ENCODE results near the gene ABCC3.
A peak's percentile ranks its signal among the peaks of the same experiment; 100 is the strongest.

Gene ABCC3

DNA sequence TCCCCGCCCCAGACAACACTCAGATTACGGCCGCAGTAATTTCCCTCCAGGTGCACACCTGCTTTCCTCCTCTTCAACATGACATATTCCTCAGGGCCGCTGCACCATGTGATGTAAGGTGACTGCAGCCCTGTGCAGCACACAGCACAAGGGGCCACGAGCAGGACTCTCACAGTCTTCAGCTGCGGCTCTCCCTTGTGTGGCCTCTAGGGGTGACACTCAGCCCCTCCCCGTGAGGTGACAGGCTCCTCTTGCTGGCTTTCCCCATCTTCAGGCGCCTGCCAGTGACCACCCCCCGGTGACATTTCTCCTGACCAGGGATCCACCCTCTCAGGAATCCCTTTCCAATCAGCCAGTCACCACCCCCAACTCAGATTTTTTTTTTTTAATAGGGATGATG lies 31.3 kb upstream of the ABCC3 start:
- Histone ChIP-seq H3K27me3 (no peaks in the 10 kb centered on the region), H3K36me3 (no peaks in the 10 kb centered on the region), H3K4me2 (no peak overlapping the region), H4K20me1 (no peaks in the 10 kb centered on the region), H3K27ac (no peak overlapping the region), H3K9me3 (no peaks in the 10 kb centered on the region), H3K4me3 (no peak overlapping the region), H3K9ac (no peak overlapping the region), H3K4me1 (0 out of 2 replicates have a peak, but pooled peaks cover 4% of the 10 kb centered on the region)
- TF ChIP-seq Cebpa-rat (IDR thresholded peaks at IDR 0.05), result no peak

DNA sequence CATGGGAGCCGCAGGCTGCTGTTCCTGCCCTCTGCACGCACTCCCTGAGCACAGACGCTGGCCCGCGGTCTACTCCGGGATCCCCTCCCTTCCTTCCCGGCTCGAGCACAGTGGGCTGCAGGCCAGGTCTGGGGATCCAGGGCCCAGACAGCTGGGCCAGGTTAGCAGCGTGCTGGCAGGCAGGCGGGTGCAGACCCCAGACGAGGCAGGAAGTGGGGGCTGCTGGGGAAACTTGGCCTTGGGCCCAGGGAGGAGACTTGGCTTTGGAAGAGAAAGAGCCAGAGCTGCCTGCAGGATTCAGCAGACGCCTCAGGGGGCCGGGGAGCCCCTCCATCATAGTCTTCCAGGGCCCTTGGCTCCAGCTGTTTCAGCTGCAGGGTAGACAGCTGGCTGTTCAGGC lies 30.2 kb upstream of the ABCC3 start:
- TF ChIP-seq Cebpa-rat (IDR thresholded peaks at IDR 0.05), result no peak
- Histone ChIP-seq H3K36me3 (no peaks in the 10 kb centered on the region), H3K4me3 (no peak overlapping the region), H3K27me3 (no peaks in the 10 kb centered on the region), H4K20me1 (no peaks in the 10 kb centered on the region), H3K27ac (no peak overlapping the region), H3K9me3 (no peaks in the 10 kb centered on the region), H3K9ac (no peak overlapping the region), H3K4me2 (no peak overlapping the region), H3K4me1 (0 out of 2 replicates have a peak, but pooled peaks cover 4% of the 10 kb centered on the region)

DNA sequence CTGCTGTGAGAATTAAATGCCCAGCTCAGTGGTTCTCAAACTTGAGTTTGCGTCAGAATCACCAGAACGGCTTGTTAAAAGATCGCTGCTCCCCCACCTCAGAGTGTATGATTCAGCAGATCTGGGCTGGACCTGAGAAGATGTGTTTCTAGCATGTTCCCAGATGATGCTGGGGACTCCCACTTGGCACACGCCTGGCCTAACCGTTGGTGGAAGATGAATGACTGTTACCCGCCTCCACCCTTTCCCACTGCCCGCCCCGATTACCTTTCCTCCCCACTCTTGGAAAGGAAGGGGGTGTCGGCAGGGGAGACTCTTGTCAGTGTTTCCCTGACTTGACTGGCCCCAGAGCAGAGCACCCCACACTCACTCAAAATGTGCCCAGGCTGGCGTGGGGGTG lies 29.3 kb upstream of the ABCC3 start:
- no peaks in the 10 kb centered on the region for H3K36me3 ChIP-seq
- H3K4me3 ChIP-seq, result no peak overlapping the region
- 0 out of 2 replicates have a peak, but pooled peaks cover 4% of the 10 kb centered on the region for H3K4me1 ChIP-seq
- TF ChIP-seq Cebpa-rat (IDR thresholded peaks at IDR 0.05), result no peak
- H3K4me2 ChIP-seq, result no peak overlapping the region
- no peaks in the 10 kb centered on the region for H3K27me3 ChIP-seq
- H3K27ac ChIP-seq, result no peak overlapping the region
- H4K20me1 ChIP-seq, result no peaks in the 10 kb centered on the region
- no peak overlapping the region for H3K9ac ChIP-seq
- H3K9me3 ChIP-seq, result no peaks in the 10 kb centered on the region

DNA sequence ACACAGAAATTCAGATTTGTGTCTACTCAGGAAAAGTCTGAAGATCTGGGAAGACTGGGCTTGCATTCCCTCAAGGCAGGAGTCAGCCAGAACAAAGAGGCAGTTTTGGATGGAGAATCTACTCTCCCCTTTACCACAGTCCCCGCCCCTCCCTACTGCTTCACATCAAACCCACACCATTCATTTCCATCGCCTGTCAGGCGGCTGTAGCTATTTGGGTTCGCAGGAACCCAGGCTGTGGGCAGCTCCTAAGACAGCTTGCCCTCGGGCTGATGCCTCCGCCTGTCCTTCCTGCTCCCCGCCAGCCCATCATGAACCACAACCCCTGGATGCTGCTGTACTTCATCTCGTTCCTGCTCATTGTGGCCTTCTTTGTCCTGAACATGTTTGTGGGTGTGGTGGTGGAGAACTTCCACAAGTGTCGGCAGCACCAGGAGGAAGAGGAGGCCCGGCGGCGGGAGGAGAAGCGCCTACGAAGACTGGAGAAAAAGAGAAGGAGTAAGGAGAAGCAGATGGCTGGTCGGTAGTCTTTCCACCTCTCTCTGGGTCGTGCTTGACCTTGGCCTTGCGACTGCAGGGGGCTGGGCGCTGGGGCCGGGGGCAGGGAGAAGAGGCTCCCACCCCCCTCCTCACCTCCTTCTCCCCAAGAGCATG lies 27.0 kb upstream of the ABCC3 start:
- Histone ChIP-seq H3K4me1 (0 out of 2 replicates have a peak, but pooled peaks cover 4% of the 10 kb centered on the region), H3K4me3 (no peak overlapping the region), H3K9ac (no peak overlapping the region), H3K9me3 (no peaks in the 10 kb centered on the region), H4K20me1 (no peaks in the 10 kb centered on the region), H3K27ac (no peak overlapping the region), H3K4me2 (no peak overlapping the region), H3K36me3 (no peaks in the 10 kb centered on the region), H3K27me3 (no peaks in the 10 kb centered on the region)
- TF ChIP-seq Cebpa-rat (IDR thresholded peaks at IDR 0.05), result no peak

DNA sequence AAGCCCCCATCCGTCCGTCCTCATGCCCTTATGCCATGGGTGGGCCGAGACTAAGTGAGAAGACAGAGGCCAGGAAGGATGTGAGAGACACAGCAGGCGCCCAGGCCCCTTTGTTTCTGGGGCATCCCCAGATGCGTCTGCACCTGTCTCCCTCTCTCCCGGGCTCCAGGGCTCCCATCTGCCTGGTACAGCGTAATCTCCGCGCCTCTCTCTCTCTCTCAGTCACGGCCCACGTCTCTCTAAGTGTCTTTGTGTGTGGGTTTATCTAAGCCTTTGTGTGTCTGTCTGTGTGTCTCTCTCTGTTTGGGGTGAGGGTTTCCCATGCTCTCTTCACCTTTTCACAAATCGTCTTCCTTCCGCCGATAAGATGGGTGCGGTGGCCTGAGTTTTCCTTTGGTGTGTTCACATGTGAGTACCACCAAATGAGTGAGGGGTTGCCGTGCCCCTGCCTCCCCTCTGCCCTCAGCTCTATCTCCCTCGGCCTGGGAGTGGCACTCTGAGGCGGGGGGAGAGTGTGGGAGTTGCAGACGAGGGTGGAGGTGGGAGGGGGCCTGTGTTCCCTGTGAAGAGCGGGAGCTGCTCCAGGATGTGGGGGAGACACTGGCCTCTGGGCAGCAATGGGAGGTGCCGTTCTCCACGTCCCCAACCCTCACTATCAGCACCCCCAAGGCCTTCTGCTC lies 25.8 kb upstream of the ABCC3 start:
- H4K20me1 ChIP-seq, result no peaks in the 10 kb centered on the region
- no peak overlapping the region for H3K4me2 ChIP-seq
- H3K4me1 ChIP-seq, result peaks cover 5% of the 10 kb centered on the region
- TF ChIP-seq Cebpa-rat (IDR thresholded peaks at IDR 0.05), result no peak
- no peaks in the 10 kb centered on the region for H3K36me3 ChIP-seq
- H3K27me3 ChIP-seq, result no peaks in the 10 kb centered on the region
- no peak overlapping the region for H3K27ac ChIP-seq
- no peak overlapping the region for H3K4me3 ChIP-seq
- H3K9me3 ChIP-seq, result no peaks in the 10 kb centered on the region
- no peak overlapping the region for H3K9ac ChIP-seq

DNA sequence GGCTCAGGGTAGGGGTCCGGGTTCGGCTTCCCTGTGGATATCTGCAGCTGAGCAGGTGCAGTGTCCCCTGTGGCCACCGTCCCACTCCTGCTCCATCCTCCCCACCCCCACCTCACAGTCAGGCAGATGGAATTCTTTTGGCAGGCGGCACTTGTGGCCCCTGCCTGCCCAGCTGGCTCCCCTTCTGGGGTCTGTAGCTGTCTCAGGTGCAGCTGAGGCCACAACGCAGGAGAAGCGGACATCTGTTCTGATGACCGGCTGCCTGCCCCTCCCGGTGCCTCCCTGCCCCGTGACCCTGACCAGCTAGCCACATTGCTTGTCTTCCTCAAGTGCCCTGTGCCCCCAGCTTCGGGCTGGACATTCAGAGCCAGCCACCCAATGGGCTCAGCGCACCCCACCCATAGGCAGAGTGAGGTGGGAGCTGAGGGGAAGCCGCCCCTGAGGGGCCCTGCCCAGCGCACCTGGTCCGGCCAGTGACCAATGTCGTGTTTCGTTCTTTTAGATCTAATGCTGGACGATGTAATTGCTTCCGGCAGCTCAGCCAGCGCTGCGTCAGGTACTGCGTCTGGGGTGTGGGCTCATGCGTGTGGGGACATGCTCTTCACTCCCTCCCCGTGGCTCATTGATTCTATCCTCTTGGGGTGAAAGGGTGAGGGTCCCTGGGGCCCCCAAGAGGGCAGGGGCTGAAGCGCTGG lies 25.2 kb upstream of the ABCC3 start:
- Histone ChIP-seq H3K4me2 (no peak overlapping the region), H3K9ac (no peak overlapping the region), H3K4me3 (no peak overlapping the region), H3K9me3 (no peaks in the 10 kb centered on the region), H3K4me1 (peaks cover 9% of the 10 kb centered on the region), H3K27ac (no peak overlapping the region), H3K36me3 (no peaks in the 10 kb centered on the region), H3K27me3 (no peaks in the 10 kb centered on the region), H4K20me1 (no peaks in the 10 kb centered on the region)
- TF ChIP-seq Cebpa-rat (IDR thresholded peaks at IDR 0.05), result no peak

DNA sequence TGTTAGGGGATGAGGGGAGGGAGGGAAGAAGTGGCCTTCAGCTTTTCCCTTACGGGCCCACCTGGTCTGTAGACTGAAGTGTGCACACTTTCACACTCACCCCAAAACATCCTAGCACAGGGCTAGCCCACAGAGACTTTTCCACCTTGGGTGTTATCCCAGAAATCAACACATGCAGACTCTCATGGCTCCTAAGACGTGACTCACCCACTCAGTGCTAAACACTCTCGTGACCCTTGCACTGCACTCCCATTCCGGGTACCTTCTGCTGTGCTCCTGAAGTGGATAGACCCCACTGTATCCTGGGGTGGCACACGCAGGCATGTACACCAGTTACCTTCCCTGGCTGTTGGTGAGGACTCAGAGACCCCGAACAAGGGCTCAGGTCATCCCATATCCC lies 23.0 kb upstream of the ABCC3 start:
- Histone ChIP-seq H4K20me1 (no peaks in the 10 kb centered on the region), H3K36me3 (no peaks in the 10 kb centered on the region), H3K4me3 (no peak overlapping the region), H3K4me1 (peaks cover 7% of the 10 kb centered on the region), H3K27me3 (no peaks in the 10 kb centered on the region), H3K9ac (no peak overlapping the region), H3K9me3 (no peaks in the 10 kb centered on the region), H3K4me2 (no peak overlapping the region), H3K27ac (no peak overlapping the region)
- TF ChIP-seq Cebpa-rat (IDR thresholded peaks at IDR 0.05), result no peak

DNA sequence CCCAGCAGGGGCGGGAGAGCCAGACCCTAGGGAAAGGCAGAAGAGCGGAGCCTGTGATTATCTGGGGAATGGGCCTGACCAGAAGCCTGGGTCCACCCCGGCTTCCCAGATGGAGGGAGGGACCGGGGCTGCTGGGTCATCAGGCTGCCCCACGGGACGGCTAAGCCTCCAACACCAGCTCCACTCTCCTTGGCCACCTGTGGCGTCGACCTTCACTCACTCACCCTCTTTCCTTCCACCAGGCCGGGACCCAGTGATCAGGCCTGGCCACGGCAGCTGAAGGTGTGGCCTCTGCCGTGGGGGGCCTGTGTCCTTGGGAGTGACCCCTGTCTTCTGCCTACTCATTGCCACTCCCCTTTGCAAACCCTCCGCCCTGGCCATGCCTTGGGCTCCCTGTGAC lies 22.4 kb upstream of the ABCC3 start:
- H3K9ac ChIP-seq, result no peak overlapping the region
- H3K4me1 ChIP-seq, result peaks cover 7% of the 10 kb centered on the region
- no peaks in the 10 kb centered on the region for H3K36me3 ChIP-seq
- H3K27me3 ChIP-seq, result no peaks in the 10 kb centered on the region
- TF ChIP-seq Cebpa-rat (IDR thresholded peaks at IDR 0.05), result no peak
- no peak overlapping the region for H3K4me3 ChIP-seq
- H4K20me1 ChIP-seq, result no peaks in the 10 kb centered on the region
- H3K4me2 ChIP-seq, result no peak overlapping the region
- no peaks in the 10 kb centered on the region for H3K9me3 ChIP-seq
- H3K27ac ChIP-seq, result no peak overlapping the region

DNA sequence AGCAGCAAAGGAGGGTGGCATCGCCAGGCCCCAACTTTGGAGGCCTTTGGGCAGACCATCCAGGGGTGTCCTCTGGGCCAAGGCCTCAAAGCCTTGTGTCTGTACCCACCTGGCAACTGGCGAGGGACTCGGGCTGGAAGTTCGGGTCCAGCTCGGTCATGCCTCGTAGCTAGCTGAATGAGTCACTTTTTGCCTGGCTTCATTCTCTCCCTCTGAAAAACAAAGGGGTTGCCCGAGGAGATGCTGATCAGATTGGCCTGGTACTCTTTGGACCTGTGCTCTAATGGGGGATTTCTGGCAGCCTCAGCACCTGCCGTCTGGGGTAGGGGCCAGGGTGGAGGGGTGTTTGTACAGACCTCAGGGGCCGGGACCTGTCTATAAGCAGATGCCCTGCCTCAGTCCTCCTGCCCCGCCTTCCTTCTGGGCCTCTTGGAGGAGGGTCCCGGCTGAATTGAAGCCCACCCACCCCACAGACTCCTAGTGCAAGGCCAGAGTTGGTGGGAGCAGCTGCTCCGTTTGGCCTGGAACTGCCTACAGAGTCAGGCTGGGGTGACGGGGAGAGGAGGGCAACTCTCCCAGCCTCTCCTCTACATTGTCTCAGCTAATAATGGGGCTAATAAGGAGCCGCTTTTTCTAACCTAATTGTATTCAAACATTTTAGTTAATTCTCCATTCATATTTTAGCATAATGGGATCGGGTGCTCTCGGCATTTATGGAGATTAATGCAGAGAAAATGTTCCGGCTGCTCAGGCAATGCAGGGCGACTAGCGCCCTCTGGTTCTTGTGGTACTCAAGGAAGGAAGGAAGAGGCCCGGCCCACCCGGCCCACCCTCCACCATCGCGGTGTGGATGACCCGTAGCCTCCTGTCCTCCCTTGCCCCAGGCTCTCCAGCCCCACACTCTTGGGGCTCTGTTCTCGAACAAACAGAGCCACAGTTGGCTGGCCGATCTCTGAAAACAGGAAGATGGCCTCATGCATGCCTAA lies 21.4 kb upstream of the ABCC3 start:
- peaks cover 7% of the 10 kb centered on the region for H3K4me1 ChIP-seq
- no peaks in the 10 kb centered on the region for H3K36me3 ChIP-seq
- no peak overlapping the region for H3K4me3 ChIP-seq
- H4K20me1 ChIP-seq, result no peaks in the 10 kb centered on the region
- H3K27ac ChIP-seq, result no peak overlapping the region
- H3K4me2 ChIP-seq, result peak overlapping the region; percentile 40
- H3K9ac ChIP-seq, result no peak overlapping the region
- no peaks in the 10 kb centered on the region for H3K27me3 ChIP-seq
- no peak for TF ChIP-seq Cebpa-rat (IDR thresholded peaks at IDR 0.05)
- H3K9me3 ChIP-seq, result no peaks in the 10 kb centered on the region

Measured in BLaER1 (cell line).